Loucy (cell line): Measurements from ENCODE around the gene TIAM2.

Source experiments
- EZH2phosphoT487 ChIP-seq: fragments of 200-600 bp; IDR thresholded peaks from 2 replicates; pipeline ENCODE4 v1.6.1; 2018; ENCODE audit warnings: antibody characterized with exemption, mild to moderate bottlenecking, moderate library complexity, borderline replicate concordance
- TF ChIP-seq, protein P1 (sequence below): fragments of 200-600 bp; sonication (generic); conservative IDR thresholded peaks from 2 replicates; pipeline ENCODE4 v1.5.1; 2014; ENCODE audit warnings: mild to moderate bottlenecking, antibody characterized with exemption, low read length

DNA sequence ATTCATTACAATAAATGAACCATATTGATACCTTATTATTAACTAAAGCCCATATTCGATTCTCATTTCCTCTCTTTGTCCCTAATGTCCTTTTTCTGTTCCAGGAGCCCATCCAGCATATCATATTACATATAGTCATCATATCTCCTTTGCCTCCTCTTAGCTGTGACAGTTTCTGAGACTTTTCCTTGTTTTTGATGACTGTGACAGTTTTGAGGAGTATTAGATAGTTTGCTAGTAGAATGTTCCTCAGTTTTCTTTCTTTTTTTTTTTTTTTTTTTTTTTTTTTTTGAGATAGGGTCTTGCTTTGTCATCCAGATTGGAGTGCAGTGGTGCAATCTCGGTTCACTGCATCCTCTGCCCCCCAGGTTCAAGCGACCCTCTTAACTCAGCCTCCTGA is 61.6 kb downstream of the TIAM2 start:
- TF ChIP-seq, protein P1, sequence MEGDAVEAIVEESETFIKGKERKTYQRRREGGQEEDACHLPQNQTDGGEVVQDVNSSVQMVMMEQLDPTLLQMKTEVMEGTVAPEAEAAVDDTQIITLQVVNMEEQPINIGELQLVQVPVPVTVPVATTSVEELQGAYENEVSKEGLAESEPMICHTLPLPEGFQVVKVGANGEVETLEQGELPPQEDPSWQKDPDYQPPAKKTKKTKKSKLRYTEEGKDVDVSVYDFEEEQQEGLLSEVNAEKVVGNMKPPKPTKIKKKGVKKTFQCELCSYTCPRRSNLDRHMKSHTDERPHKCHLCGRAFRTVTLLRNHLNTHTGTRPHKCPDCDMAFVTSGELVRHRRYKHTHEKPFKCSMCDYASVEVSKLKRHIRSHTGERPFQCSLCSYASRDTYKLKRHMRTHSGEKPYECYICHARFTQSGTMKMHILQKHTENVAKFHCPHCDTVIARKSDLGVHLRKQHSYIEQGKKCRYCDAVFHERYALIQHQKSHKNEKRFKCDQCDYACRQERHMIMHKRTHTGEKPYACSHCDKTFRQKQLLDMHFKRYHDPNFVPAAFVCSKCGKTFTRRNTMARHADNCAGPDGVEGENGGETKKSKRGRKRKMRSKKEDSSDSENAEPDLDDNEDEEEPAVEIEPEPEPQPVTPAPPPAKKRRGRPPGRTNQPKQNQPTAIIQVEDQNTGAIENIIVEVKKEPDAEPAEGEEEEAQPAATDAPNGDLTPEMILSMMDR = no peak
- TF ChIP-seq EZH2phosphoT487 = no peak
